Occipital lobe (tissue), 2 donors: ENCODE results near the gene SUGCT. TPM values are rescaled to one million over a fixed set of nuclear protein-coding genes. Genes with fewer than 3 reads are reported as not detected.

Experiments used
- DNase-seq: peaks from one replicate; lab custom pipeline; 2025; lab: John Stamatoyannopoulos, UW
- total RNA-seq: library from RNA; depleted of rRNA; stranded (reverse); fragments of >200 nt; gene quantifications from one replicate; pipeline ENCODE4 v1.2.3, GENCODE V29; 2014

Gene SUGCT
- total RNA-seq, 1 donor from 2014 or later = 3.9 TPM

DNA sequence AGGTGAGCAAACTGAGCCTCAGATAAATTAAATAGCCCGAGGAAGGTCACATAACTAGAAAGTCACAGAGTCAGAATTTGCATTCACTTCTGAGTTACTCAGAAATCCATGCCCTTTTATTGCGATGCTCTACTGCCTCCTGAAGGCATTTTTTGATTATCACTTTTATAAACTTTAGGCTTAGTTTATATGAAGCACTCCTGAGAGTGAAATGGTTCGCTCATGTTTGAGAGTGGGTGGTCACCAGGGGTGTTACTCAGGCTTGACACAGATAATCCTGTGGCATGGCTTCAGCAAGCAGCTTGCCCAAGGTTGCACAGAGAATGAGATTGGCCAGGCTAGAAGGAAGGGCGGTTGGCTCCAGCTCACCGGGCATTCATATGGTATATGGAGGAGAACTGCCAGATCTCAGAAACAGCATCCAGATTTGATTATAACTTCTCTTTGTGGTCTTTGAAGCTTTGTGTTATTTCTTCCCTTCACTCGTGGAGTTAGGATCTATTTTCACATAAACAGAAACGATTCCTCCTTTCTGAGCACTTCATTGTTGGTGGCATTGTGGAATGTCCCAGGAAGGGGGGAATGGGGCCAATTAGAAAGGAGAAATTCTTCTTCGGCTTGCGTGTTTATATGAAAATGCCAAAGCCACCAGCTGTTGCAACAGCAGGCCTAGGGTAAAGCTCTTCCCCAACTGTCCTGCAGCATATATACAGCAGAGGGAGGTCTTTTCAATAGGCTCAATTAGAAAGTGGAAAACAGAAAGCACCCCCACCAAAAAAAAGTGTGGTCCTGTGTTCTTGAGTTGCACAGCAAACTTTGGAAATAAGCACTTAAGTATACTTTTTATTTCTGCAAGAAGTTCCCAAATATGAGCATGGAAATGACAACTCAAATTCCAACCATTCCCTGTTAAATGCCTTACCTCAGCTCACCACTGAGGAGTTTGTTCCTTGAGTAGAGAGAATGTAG is 628.8 kb downstream of the SUGCT start:
- DNase-seq = no peak

DNA sequence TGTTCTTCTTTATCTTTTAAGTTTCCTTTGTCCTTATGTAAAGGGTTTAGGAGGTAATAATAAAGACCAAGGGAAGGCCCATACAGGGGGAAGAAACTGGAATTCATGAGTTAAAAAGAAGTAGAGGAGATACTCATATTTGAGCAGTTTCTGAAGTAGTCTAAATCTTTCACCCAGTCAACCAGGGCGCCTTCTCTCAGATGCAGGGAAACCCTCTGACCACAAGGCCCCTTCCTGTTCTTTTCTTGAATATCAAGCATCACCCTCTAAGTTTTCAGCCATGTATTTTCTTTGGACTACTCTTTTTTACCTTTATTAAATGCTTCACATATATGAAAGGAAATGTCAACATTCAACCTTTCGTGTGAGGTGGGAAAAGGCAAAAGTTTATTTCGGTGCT is 630.8 kb downstream of the SUGCT start:
- DNase-seq = no peak

DNA sequence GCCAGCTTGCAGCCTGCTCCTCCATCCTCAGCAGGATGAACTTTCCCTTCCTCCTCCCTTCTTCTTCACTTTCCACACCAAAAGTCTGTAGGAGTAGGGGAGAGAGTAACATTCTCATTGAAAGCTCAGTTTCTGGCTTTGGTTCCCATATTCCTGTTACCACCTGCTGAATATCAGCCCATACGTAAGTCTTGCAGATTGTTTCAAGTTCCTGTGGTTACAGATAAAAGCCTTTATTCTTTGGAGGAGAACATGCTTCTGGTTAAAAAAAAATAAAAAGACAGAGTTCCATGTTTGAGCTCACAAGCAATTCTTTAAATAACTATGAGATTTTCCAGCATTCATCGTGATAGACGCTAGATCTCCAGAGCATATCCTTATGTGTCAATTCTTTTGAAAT is 637.3 kb downstream of the SUGCT start:
- no peak for DNase-seq

DNA sequence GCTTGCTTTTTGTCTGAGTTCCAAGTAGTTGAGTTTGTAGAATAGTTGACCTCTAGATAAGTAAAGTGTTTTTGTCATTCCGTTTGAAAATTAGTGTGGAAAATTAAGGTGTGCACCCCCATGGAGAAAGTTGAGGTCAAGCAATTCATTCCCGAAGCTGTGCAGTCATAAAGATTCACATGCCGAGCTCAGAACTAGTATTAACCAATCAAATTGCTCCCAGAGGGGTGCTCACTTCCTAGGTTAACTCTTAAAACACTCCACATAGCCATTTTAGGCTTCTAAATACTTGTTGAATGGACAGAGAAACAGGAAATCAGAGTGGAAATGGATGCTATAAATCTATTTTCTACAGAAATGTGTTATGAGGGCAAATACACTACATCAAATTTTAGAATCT is 638.9 kb downstream of the SUGCT start:
- no peak for DNase-seq

DNA sequence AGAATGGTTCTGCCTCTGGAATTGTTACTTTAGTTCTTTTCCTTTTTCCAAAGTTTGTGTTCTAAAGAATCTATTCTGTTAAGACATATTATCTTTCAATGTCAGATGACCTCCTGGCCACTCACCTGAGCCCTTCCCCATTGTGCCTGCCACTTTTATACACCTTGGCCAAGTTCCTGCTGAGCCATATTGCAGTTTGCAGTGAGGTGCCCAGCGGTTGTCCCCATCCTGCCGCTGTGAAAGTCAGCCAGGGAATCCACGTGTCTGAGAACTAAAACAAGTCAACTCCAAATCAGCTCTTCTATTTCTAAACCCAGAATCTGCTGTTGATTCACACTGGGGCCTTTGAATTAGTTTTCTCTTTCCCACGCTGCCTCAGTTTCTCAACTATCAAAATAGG is 641.1 kb downstream of the SUGCT start:
- no peak for DNase-seq

DNA sequence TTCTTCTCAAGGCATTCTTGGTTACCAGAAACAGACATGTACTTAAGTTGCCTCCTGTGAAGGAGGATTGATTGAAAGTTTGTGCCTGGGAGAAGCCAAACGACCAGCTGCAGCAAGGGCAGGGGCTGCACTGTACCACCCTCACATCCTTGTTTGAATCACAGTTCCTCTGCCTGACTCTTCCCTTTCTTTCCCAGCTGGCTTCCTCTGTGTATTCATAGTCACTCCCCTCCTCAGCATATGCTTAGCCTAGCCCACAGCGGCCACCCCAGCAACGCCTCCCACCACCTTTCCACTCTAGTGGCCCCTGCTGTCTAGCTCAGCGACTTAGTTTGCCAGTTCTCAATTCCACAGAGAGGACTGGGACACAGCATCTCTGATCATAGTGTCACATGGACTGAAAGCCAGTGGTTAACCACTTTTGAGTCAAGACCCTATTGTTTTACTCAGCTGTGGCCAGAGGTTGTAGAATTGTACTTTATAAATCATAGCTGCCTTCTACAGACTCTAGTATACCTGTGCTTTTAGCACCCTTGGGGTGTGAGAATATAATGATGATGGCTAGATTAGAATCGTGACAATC is 643.0 kb downstream of the SUGCT start:
- no peak for DNase-seq

DNA sequence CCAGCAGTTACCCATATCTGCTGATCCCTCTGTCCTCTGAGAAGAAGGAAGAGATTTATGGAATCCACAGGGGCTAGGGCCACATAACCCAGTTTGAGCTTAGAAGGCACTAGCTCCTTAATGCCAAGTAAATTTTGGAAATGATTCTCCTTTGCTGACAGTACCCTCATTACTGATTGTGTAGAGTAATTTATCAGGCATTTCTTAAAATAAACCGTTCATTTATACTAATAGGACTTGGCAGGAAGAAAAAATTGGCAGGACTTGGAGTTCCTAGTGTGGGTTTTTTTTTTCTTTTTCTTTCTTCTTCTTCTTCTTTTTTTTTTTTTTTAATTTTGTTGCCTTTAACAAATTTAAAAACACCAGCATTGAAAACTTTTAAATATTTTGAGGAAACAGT is 645.7 kb downstream of the SUGCT start:
- DNase-seq = no peak

DNA sequence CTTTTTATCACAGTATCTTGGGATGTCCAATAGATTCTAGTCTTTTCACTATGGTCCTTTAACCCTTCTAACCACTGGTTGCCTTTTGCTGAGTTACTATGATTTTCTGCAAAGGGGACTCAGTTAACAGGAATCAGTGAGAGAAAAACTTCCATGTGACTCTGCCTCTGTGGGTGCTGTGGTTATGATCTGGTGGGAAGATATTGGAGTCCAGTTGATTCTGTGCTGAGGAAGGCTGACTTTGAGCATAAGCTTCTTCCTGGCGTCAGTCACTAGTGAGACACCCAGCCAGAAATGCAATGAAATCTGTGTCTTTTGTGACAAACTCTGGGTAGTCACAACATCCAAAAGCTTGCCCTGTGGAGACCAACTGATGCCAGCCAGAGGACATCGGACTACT is 648.0 kb downstream of the SUGCT start:
- no peak for DNase-seq

DNA sequence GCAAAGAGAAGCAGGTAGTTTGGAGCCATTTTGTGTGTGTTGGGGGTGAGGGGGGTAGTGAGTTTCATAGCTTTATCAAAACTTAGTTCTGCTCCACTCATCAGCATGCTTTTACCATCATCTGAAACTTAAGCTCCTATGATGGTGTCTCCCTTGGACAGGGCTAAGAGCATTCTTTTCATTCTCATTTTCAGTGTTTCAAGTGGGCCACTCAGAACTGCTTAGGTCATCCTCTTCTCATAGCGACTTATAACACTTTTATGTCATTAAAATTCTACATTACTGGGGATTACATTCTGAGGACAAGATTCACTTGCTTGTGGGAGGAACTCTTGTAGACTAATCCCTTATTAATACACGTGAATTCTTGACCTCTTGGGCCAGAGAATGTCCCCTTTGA is 649.4 kb downstream of the SUGCT start:
- no peak for DNase-seq

DNA sequence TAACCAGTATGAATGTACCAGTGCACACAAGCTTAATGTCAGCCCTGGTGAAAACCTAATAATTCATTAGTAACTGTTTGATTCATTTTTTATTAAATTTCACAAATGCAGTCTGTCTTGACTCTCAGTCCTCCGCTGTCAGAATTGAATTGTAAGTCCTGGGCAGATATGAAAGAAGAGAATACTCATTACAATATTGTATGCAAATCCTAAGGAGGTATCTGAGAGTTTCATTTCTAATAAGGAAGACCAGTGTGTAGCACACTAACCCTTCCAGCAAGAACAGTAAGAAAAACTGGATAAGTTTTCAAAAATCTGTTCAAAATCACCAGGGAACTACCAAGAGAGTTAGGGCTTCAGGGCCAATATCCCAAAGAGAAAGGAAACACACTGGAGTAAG is 652.1 kb downstream of the SUGCT start:
- no peak for DNase-seq

DNA sequence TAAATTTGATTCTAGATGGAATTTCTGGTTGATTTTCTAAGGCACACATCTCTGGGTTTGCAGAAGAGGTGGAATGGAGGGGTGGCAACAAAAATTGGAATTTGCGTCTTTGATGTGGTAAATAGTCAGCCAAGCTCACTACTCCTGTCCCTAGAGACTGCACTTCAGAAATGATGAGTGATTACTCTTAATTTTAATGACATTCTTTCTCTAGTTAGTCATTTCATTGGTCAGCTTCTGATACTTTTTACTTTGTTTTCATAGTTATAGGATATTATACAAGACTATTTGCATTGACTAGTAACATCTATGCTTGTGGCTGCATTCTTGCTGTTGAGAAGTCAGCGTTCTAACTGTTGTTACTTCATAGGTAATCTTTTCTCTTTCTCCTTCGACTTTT is 658.3 kb downstream of the SUGCT start:
- DNase-seq = no peak

DNA sequence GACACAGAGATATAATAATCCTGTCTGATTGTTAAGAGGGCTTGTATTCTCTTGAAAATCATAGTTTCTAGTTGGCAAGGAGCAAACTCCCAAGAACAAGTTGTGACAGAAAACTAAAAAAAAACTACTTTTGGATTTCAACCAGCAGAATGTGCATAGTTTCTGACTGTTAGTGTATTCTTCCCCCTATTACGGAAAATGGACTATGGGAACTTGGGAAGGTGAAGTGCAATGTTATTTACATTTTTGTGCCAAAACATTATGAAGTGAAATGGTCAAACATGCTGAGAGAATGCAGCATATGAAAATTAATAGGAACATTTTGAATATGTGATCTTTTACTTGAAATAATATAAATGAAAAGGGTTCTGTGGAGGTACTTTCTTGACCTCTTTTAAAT is 660.8 kb downstream of the SUGCT start:
- no peak for DNase-seq

DNA sequence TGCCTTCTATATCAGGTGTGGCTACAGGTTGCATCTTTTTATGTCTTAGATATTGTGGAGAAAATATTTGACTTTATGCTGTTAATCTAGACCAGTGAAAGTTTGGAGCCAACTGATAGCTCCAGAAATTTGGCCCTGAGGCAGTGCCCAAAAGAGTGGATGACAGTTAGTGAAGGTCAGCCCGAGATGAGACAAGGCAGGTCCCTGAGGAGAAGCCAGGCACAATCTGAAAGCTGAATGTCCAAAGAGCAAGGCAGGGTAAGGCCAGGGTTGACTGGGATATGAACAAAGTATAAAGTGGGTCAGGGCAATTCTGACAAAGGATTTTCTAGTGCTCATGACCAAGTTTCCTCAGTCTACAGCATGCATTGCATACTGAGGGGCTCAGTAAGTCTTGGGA is 661.9 kb downstream of the SUGCT start:
- DNase-seq = no peak

DNA sequence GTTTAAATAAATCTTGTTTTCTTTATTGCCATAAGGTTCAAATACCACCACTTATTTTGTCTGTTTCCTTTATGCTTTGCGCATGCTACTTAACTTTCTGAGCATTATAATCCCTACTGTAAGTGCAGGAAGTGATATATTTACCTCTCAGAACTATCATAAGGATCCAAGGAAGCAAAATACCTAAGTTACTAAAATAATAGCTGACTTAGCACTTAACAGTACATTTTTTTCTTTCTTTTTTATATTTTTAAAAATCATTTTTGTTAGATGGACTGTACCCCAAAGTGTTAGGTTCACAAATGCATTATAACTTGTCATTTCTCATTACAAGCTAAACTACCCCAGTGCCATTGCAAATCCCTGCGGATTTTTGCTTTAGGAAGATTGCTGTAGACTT is 663.8 kb downstream of the SUGCT start:
- DNase-seq = no peak

DNA sequence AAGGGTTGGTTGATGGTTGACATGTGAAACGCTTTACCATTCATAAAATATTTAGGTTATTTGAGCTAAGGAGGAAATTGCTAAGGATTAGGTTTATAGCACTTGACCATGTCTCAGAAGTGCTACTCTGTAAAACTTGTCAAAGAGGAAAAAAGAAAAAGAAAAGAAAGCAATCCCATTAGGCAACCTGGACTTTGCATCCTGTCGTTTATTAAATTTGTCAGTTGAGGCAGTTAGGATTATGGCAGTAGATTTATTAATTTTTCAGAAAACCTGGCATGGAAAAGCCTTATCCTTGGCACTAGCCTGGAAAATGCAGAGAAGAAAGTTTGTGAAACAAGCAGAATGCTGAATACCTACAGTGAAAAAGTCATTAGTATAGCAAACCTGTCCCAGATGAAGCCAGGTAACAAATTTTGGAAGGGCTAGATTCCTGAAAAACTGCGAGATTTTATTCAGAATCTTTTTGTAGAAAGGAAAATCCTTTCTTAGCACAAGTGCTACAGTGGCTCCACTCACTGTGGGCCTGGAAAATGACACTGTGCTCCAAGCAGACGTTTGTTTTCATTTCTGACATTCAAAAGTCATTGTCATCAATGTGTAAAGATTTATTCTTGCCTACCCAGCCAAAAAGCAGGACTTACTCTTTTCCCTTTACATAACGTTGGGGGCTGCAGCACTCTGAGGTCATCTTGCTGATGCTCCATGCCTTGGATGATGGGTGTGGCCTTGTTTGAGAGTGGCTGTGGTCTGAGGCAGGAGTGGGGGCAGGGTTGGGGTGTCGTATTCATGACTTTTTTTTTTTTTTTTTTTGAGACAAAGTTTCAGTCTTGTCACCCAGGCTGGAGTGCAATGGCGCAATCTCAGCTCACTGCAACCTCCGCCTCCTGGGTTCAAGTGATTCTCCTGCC is 664.9 kb downstream of the SUGCT start:
- DNase-seq = no peak

DNA sequence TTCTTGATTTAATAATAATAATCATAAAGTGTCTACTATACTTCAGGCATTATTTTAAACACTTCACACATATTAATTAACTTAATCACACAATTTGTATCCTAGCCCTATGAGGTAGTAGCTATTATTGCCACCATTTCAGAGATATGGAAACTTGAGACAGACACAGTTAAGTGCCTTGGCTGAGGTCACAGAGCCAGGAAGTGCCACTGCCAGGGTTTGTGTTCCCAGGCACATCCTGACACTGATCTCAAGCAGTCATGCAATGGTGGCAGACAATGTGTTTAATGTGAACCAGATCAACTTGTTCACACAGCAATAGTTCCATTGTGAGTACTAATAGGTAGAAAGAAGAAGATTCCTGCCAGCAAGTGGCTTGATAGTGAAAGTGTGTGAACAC is 666.0 kb downstream of the SUGCT start:
- no peak for DNase-seq

DNA sequence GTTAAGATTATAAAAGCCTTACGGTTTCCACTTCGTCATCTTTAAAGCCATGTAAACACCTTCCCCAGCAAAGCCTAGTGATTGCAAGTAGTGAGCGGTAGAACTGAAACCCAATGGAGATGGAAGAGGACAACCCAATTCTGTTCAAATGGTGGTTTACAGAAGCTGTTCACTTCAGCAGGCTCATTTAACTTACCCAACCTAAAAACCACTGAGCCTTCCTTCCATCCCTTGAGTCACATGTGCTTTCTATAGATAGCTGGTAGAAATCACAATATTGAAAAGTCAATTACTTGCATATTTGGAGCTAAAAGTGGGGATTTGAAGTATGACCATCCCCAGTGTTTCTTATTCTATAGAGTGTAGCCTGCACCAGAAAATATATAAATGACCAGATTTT is 667.7 kb downstream of the SUGCT start:
- DNase-seq = no peak

DNA sequence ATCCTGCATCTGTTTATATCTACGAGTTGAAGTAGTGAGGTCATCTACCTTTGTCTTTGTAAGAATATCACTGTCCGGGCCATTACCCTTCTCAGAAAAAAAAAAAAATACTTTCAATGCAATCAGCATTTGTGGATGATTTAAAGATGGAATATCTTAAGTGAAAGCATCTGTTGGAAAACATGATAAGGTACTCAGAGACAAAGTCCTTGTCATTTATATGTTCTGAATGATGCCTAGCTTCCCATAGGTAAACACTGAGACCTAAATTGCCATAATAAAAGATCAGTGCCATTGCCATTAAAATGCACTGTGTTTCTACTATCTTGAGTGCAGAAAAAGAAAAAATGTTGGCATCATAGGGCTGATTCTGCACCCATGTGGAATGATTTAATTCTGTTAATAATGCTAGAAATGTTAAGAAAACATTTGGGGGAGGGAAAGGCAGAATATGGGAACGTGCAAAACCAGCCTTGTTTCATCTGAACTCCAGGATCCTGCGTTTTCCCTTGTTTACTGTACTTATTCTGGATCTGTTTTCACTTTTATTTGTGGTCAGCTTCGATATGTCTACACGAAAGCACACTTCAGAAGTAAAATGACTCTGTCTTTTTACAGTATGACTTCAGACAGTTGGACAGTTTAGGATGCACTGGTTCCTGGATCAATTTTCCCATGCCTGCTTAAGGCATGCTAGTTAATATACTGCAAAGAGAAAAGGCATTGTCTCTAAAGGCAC is 669.8 kb downstream of the SUGCT start:
- no peak for DNase-seq

DNA sequence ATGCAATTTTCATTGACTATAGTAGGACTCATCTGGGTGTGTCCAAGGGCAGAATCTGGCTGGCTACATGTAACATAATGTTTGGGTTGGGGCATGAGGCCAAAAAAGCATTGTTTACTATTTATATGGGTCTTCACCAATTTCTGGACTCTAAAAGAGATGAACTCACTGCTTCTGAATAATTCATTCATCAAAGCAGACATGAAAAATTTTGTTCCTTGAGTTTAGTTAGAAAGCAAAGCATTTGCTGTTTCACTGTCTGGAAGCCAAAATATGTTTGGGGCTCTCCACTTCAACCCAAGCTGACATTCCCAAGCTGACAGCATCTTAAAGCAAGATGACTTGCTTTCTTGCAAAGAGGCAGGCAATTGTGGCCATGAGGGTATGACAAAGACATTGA is 670.6 kb downstream of the SUGCT start:
- DNase-seq = no peak

DNA sequence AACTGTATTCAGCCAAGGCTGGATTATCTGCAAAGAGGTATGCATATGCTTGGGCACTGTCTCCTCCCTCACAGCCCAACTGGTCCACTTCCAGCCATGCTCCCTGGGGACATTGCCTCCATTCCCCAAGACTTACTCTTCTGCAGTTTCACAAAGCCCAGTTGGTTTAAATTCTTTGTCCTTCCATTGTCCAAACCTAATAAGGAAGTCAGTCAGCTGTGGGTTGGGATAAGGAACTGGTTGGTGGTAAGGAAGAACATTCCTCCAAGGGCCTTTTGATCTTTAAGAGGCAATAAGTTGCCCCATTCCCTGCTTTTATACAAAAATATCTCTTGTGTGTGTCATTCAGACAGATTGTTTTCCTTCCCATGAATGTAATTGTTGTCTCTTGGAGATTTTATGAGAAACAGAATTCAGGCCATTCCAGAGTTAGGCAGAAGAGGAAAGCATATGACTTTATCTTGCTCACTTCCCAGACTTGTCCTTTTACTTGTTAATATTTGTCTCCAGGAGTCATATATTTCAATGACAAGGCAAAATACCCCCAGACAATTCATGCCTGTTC is 673.7 kb downstream of the SUGCT start:
- DNase-seq = no peak

DNA sequence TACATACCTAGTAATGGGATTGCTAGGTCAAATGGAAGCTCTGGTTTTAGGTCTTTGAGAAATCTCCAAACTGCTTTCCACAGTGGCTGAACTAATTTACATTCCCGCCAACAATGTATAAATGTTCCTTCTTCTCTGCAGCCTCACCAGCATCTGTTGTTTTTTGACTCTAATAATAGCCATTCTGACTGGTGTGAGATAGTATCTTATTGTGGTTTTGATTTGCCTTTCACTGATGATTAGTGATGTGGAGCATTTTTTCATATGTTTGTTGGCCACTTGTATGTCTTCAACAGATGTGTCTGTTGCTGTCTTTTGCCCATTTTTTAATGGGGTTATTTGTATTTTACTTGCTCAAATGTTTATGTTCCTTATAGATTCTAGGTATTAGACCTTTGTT is 675.5 kb downstream of the SUGCT start:
- no peak for DNase-seq
